Endothelial cell of umbilical vein (primary cell): Measurements from ENCODE around the gene TMEM250.

ENCODE experiments used
- CTCF ChIP-seq, 2 donors: IDR thresholded peaks; 1 replicate in 1 of 2; 2 replicates in 1 of 2; pipeline ENCODE4 v1.5.1; 2011; ENCODE audit warnings: low read length in 2 of 2, mild to moderate bottlenecking in 2 of 2, moderate library complexity in 2 of 2, control low read depth in 1 of 2, inconsistent platforms in 1 of 2, low read depth in 1 of 2; ENCODE audit not compliant: insufficient read depth in 1 of 2; ENCODE audit errors: extremely low read depth in 1 of 2
- EZH2 ChIP-seq: IDR thresholded peaks from 2 replicates; pipeline ENCODE4 v1.6.1; 2012; ENCODE audit warnings: borderline replicate concordance, low read depth, mild to moderate bottlenecking, moderate library complexity, low read length, inconsistent platforms; ENCODE audit not compliant: severe bottlenecking
- POLR2A ChIP-seq: IDR thresholded peaks from 2 replicates; pipeline ENCODE4 v1.6.1; 2012; ENCODE audit warnings: low read depth, mild to moderate bottlenecking, control low read depth, low read length
- POLR2AphosphoS5 ChIP-seq: IDR thresholded peaks from 2 replicates; pipeline ENCODE4 v1.6.1; 2012; ENCODE audit warnings: low read depth, mild to moderate bottlenecking, control low read depth, low read length, moderate library complexity; ENCODE audit not compliant: insufficient read depth

- TF ChIP-seq CTCF (IDR thresholded peaks at IDR 0.05; ENCODE audit: extremely low read depth in 1 of 2, insufficient read depth in 1 of 2, low read depth in 1 of 2, low read length in 2 of 2): no peak
- TF ChIP-seq EZH2: no peak
- TF ChIP-seq POLR2A: no peak
- no peak for TF ChIP-seq POLR2AphosphoS5
Observed at GRCh38 chr9:136137321-136138265, 18.9 kb upstream of the TMEM250 start.
